GM10266 (cell line): ENCODE measurements around the gene TTC39C.

Experiments used
- DNase-seq: peaks from one replicate; pipeline ENCODE4 v3.0.0; 2012; ENCODE audit errors: extremely low spot score
- CTCF ChIP-seq: IDR thresholded peaks from 2 replicates; pipeline ENCODE4 v1.5.1; 2012; ENCODE audit warnings: mild to moderate bottlenecking, low read depth; ENCODE audit not compliant: control insufficient read depth, insufficient read depth; ENCODE audit errors: missing control alignments

The TTC39C gene

GRCh38 chr18:24048261-24048660, 33.7 kb downstream of the TTC39C start:
- TF ChIP-seq CTCF: no peak
- no peak for DNase-seq

GRCh38 chr18:24049142-24049541, 34.6 kb downstream of the TTC39C start:
- DNase-seq: no peak
- TF ChIP-seq CTCF: no peak

GRCh38 chr18:24051031-24051947, 36.7 kb downstream of the TTC39C start:
- TF ChIP-seq CTCF: no peak
- DNase-seq: no peak

- no peak for TF ChIP-seq CTCF
- DNase-seq: no peak
These were observed 37.5 kb downstream of the TTC39C start for GRCh38 chr18:24052053-24052452.

GRCh38 chr18:24053211-24053610, 38.7 kb downstream of the TTC39C start:
- DNase-seq: no peak
- TF ChIP-seq CTCF: no peak

GRCh38 chr18:24054130-24054529, 39.6 kb downstream of the TTC39C start:
- no peak for DNase-seq
- no peak for TF ChIP-seq CTCF
